Memory B cell (primary cell): ENCODE data around the gene CXCR3.
"Not testable (repeated sequence)": the region's sequence is repeated elsewhere in the genome, so short reads cannot be mapped to it uniquely, and the experiment has no call there.

Experiments used
- ATAC-seq: fragments of 150-1000 bp; cut with Tn5 transposase; 2 replicates; pipeline ENCODE4 v1.10.0; 2021; ENCODE audit warnings: low read depth, mild to moderate bottlenecking, moderate library complexity
- DNase-seq, 2 donors: peaks; one replicate each; pipeline ENCODE4 v3.0.0; 2022; ENCODE audit warnings: low spot score in 2 of 2
- H3K27ac Mint-ChIP-seq: one replicate; pipeline ENCODE4 v1.8.0; 2022; ENCODE audit warnings: mild to moderate bottlenecking, moderate library complexity, mixed read lengths
- H3K27me3 Mint-ChIP-seq: one replicate; pipeline ENCODE4 v1.8.0; 2022; ENCODE audit warnings: mixed read lengths
- H3K36me3 Mint-ChIP-seq: one replicate; pipeline ENCODE4 v1.8.0; 2022; ENCODE audit warnings: mild to moderate bottlenecking, mixed read lengths
- H3K4me1 Mint-ChIP-seq: one replicate; pipeline ENCODE4 v1.8.0; 2022; ENCODE audit warnings: mixed read lengths
- H3K4me3 Mint-ChIP-seq: one replicate; pipeline ENCODE4 v1.8.0; 2022; ENCODE audit warnings: mild to moderate bottlenecking, moderate library complexity, mixed read lengths
- H3K9me3 Mint-ChIP-seq: one replicate; pipeline ENCODE4 v1.8.0; 2022; ENCODE audit warnings: mixed read lengths

Gene CXCR3

GRCh38 chrX:71611736-71612135, 6.6 kb downstream of the CXCR3 start:
- not testable (repeated sequence) for ATAC-seq, H3K9me3 Mint-ChIP-seq, H3K27ac Mint-ChIP-seq, H3K4me3 Mint-ChIP-seq, DNase-seq, H3K27me3 Mint-ChIP-seq
- H3K36me3 Mint-ChIP-seq: peaks cover 33% of the 10 kb centered on the region
- peaks cover 30% of the 10 kb centered on the region for H3K4me1 Mint-ChIP-seq

DNA sequence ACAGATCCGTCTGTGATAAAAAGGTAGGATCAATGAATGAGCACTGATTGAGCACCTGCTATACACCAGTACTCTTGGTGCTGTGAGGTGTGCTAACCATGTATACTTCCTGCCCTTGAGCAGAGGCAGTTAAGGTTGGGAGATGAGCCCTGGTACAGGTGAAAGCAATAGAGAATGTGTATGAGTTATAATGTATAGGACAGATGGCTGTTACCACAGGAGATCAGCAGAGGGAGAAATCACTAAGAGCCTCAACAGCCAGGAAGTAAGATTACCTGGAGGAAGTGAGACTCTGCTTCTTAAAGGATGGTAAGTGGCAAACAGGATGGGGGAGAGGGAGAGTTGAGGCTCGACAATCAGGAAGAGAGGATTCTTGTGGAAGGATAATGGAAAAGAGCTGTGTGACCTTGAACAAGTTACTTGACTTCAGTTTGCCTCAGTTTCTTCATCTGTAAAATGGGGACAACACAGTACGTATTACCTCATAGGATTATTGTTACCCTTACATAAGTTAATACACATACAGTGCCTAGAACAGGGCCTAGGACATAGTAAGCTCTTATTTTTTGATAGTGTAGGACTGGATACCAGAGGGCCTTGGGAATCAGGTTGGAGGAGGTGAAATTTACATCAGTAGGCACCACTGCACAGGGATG, 9.1 kb downstream of the CXCR3 start:
- Mint-ChIP-seq H3K4me1 (peaks cover 19% of the 10 kb centered on the region), H3K36me3 (peaks cover 25% of the 10 kb centered on the region), H3K9me3 (no peaks in the 10 kb centered on the region), H3K4me3 (no peak overlapping the region), H3K27ac (peak overlapping the region; percentile 75), H3K27me3 (no peaks in the 10 kb centered on the region)
- DNase-seq: no peak
- ATAC-seq: peak; percentile 53

- DNase-seq (no peak), ATAC-seq (no peak)
- Mint-ChIP-seq H3K27ac (peak overlapping the region; percentile 83), H3K4me3 (no peak overlapping the region), H3K4me1 (peaks cover 19% of the 10 kb centered on the region), H3K36me3 (peaks cover 37% of the 10 kb centered on the region), H3K27me3 (no peaks in the 10 kb centered on the region), H3K9me3 (no peaks in the 10 kb centered on the region)
These were observed 10.8 kb downstream of the CXCR3 start for GRCh38 chrX:71607488-71607887.

- peaks cover 19% of the 10 kb centered on the region for H3K4me1 Mint-ChIP-seq
- no peak overlapping the region for H3K4me3 Mint-ChIP-seq
These were observed 11.6 kb downstream of the CXCR3 start for GRCh38 chrX:71606536-71607216.

DNA sequence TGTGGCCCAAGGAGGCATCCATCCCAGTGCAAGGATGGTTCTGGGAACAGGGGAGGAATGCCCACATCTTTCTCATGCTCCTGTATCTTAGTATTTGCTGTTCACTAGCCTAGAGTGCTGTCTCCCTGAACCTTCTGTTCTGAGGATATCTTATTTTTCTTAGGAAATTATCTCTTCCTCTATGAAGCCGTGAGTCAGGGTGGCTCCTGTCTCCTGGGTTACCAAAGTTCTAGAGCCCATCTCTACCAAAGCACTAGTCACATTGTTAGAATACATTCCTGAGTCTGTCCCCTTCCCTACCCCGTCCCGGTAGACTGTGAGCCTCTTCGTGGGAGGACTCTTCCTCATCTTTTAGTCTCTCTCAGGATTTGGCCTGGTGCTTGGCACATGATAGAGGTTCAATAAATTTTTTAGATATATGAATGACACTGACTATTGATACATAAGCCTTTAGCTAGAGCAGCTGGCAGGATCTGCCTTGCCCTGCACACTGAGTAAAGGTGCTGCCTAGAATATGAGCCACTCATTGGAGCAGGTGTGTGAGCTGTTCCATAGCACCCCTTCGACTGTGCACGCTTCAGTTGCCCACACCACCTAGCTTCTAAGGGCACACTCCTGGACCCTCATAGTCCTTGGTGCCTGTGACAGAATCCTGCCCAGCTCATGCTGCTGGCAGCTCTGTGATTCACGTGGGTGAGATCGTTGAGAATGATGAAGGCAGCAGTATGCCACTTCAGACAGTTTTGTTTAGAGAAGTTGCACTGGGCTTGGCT, 13.3 kb downstream of the CXCR3 start:
- Mint-ChIP-seq H3K4me1 (peaks cover 19% of the 10 kb centered on the region), H3K4me3 (no peak overlapping the region), H3K9me3 (no peaks in the 10 kb centered on the region), H3K27me3 (no peaks in the 10 kb centered on the region), H3K27ac (no peak overlapping the region), H3K36me3 (peaks cover 33% of the 10 kb centered on the region)
- ATAC-seq (no peak), DNase-seq (no peak)

More at GRCh38 chrX:71606536-71607216, 11.6 kb downstream of the CXCR3 start:
- DNase-seq (no peak), ATAC-seq (no peak)
- H3K27ac Mint-ChIP-seq: no peak overlapping the region
- no peaks in the 10 kb centered on the region for H3K27me3 Mint-ChIP-seq
- H3K9me3 Mint-ChIP-seq: no peaks in the 10 kb centered on the region
- H3K36me3 Mint-ChIP-seq: peaks cover 37% of the 10 kb centered on the region

- Mint-ChIP-seq H3K9me3 (no peaks in the 10 kb centered on the region), H3K27ac (peak overlapping the region; percentile 47), H3K4me3 (no peak overlapping the region), H3K4me1 (peaks cover 14% of the 10 kb centered on the region), H3K27me3 (no peaks in the 10 kb centered on the region), H3K36me3 (peaks cover 32% of the 10 kb centered on the region)
- DNase-seq (no peak), ATAC-seq (no peak)
These were observed 14.2 kb downstream of the CXCR3 start for GRCh38 chrX:71604141-71604540.

DNA sequence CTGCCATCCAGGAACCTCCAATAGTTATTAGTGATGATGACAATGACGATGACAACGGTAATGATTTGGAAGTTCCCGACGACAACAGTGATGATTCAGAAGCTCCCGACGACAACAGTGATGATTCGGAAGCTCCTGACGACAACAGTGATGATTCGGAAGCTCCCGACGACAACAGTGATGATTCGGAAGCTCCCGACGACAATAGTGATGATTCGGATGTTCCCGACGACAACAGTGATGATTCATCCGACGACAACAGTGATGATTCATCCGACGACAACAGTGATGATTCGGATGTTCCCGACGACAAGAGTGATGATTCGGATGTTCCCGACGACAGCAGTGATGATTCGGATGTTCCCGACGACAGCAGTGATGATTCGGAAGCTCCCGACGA, 14.7 kb downstream of the CXCR3 start:
- no peak for DNase-seq

DNA sequence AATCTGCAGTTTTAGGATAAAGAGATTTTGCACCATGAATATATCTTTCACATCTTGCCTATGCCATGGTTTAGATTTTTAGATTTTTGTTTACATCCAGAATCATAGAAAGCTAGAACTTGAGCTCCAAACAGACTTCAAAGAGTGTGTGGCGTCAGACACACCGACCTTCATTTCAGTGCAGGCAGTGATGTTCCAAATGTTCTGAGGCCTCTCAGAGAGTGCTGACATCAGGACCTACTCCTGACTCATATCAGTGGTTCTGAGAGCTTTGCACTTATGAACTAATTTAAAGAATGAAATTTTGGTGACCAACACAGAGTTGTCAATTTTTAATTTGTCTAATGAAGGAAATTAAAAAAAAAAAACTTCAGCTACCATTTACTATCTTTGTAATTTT, 18.3 kb downstream of the CXCR3 start:
- ATAC-seq (no peak), DNase-seq (no peak)
- Mint-ChIP-seq H3K27me3 (no peaks in the 10 kb centered on the region), H3K36me3 (peaks cover 29% of the 10 kb centered on the region), H3K4me3 (no peak overlapping the region), H3K27ac (no peak overlapping the region), H3K9me3 (no peaks in the 10 kb centered on the region), H3K4me1 (peaks cover 2% of the 10 kb centered on the region)

More for the DNA sequence above, 14.7 kb downstream of the CXCR3 start:
- no peaks in the 10 kb centered on the region for H3K27me3 Mint-ChIP-seq
- peaks cover 30% of the 10 kb centered on the region for H3K36me3 Mint-ChIP-seq
- ATAC-seq: no peak
- H3K4me1 Mint-ChIP-seq: peaks cover 11% of the 10 kb centered on the region
- H3K9me3 Mint-ChIP-seq: no peaks in the 10 kb centered on the region
- no peak overlapping the region for H3K4me3 Mint-ChIP-seq
- H3K27ac Mint-ChIP-seq: peak overlapping the region; percentile 47

GRCh38 chrX:71593210-71593609, 25.1 kb downstream of the CXCR3 start:
- not testable (repeated sequence) for ATAC-seq, H3K27ac Mint-ChIP-seq, H3K4me3 Mint-ChIP-seq, H3K4me1 Mint-ChIP-seq, H3K36me3 Mint-ChIP-seq, H3K27me3 Mint-ChIP-seq, DNase-seq, H3K9me3 Mint-ChIP-seq

DNA sequence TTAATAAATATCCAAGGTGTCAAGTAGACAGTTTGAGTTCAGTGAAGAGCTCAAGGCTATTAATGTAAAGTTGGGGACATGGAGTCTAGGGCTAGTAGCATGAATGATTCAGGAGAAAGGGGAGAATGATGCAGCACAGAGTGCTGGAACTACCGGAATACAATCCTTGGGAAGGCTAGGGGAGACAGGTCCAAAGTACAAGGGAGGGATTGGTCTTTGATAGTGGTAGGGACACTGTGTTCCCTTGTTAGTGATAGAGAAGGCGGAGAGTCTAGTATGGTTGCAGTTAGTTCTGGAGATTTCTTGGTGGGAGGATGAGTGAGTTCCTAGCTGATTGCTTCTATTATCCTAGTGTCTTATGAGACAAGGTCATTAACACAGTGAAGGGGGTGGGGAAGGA, 31.4 kb downstream of the CXCR3 start:
- no peaks in the 10 kb centered on the region for H3K27me3 Mint-ChIP-seq
- no peaks in the 10 kb centered on the region for H3K9me3 Mint-ChIP-seq
- ATAC-seq (no peak), DNase-seq (no peak)
- peak overlapping the region; percentile 66 for H3K27ac Mint-ChIP-seq
- no peak overlapping the region for H3K4me3 Mint-ChIP-seq
- peaks cover 2% of the 10 kb centered on the region for H3K4me1 Mint-ChIP-seq
- H3K36me3 Mint-ChIP-seq: peaks cover 3% of the 10 kb centered on the region

DNA sequence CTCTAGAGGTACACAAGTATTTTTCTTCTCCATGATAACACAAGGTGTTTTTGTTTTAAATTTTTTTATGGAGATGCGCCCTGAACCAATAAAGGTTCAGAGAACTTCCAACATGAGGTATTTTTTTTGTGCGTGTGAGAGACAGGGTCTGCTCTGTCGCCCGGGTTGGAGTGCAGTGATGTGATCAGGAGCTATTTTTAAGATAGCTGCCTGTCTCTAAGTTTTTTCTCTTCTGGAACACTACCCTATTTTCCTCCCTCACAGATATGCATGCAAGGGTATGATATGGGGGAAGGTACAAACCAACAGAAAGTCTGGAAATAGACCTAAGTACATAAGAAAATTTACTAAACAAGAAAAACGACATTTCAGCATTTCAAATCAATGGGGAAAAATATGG, 37.1 kb downstream of the CXCR3 start:
- DNase-seq: no peak
- Mint-ChIP-seq H3K9me3 (no peaks in the 10 kb centered on the region), H3K36me3 (peaks cover 7% of the 10 kb centered on the region), H3K27me3 (no peaks in the 10 kb centered on the region), H3K4me1 (no peaks in the 10 kb centered on the region), H3K27ac (no peak overlapping the region), H3K4me3 (no peak overlapping the region)
- ATAC-seq: no peak

GRCh38 chrX:71579990-71580380, 38.3 kb downstream of the CXCR3 start:
- no peaks in the 10 kb centered on the region for H3K9me3 Mint-ChIP-seq
- ATAC-seq (no peak), DNase-seq (no peak)
- H3K4me3 Mint-ChIP-seq: no peak overlapping the region
- H3K27ac Mint-ChIP-seq: no peak overlapping the region
- H3K4me1 Mint-ChIP-seq: no peaks in the 10 kb centered on the region
- peaks cover 7% of the 10 kb centered on the region for H3K36me3 Mint-ChIP-seq
- no peaks in the 10 kb centered on the region for H3K27me3 Mint-ChIP-seq

GRCh38 chrX:71579136-71579989, 38.9 kb downstream of the CXCR3 start:
- Mint-ChIP-seq H3K4me3 (no peak overlapping the region), H3K27ac (no peak overlapping the region)
- ATAC-seq: no peak

More at GRCh38 chrX:71579136-71579989, 38.9 kb downstream of the CXCR3 start:
- H3K27me3 Mint-ChIP-seq: no peaks in the 10 kb centered on the region
- H3K4me1 Mint-ChIP-seq: no peaks in the 10 kb centered on the region
- H3K36me3 Mint-ChIP-seq: peaks cover 7% of the 10 kb centered on the region
- no peaks in the 10 kb centered on the region for H3K9me3 Mint-ChIP-seq
- no peak for DNase-seq
